Measurements from ENCODE around the gene KCNJ13.

The KCNJ13 gene

DNA sequence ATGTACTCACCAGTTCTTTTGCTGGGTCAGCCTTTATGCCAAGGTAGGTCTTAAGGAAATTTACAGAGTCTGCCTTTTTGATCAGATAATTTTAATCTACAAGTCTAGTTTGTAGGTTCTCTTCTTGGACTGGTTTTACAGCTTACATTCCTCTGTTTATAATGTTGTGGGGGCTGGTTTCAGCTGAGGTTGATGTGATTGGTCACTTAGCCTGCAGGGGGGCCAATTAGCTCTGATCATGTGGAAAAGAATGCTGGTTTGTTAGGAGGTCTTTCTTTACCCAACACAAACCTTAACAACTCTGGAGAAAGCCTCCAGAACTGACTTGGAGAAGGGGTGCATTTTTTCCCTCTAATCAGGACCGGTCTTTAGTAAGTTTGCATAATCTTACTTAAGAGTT is at the start of gene KCNJ13:
Gene KCNJ13 (minus strand): TSS at position 131 of the 400 bp plus-strand sequence. CDS start 5,203 bp downstream, outside the sequence.
- peak; percentile 16 to 54 for DNase-seq (ENCODE audit: low read depth in 1 of 2, low spot score in 1 of 2)
- in situ Hi-C loops (cut with HindIII; ENCODE audit: low pct_unique_long_range_greater_than_20kb, low sequenced_read_pairs) = no loop called here
- TF ChIP-seq JUND (IDR thresholded peaks at IDR 0.05; ENCODE audit: low read depth) = peak; percentile 64; the same call in 1 of the 2 replicates

DNA sequence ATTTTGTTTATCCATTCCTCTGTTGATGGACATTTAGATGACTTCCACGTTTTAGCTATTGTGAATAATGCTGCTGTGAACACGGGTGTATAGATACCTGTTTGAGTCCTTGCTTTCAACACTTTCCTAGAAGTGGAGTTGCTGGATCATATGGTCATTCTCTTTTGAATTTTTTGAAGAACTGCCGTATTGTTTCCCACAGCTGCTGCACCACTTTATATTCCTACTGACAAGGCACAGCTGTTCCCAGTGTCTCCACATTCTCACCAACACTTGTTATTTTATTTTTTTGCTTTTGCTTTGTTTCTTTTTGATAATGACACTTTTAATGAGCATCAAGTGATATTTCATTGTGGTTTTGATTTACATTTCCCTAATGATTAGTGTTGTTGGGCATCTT is 41.4 kb upstream of the KCNJ13 start:
- in situ Hi-C loops (cut with HindIII; ENCODE audit: low pct_unique_long_range_greater_than_20kb, low sequenced_read_pairs) = no loop called here
- DNase-seq (ENCODE audit: low read depth in 1 of 2, low spot score in 1 of 2) = no peak
- no peak for TF ChIP-seq JUND (IDR thresholded peaks at IDR 0.05; ENCODE audit: low read depth)

- in situ Hi-C loops (cut with HindIII; ENCODE audit: low pct_unique_long_range_greater_than_20kb, low sequenced_read_pairs) = no loop called here
- no peak for DNase-seq (ENCODE audit: low read depth in 1 of 2, low spot score in 1 of 2)
- no peak for TF ChIP-seq JUND (IDR thresholded peaks at IDR 0.05; ENCODE audit: low read depth)
Observed at GRCh38 chr2:232816657-232817056, 40.3 kb upstream of the KCNJ13 start.

DNA sequence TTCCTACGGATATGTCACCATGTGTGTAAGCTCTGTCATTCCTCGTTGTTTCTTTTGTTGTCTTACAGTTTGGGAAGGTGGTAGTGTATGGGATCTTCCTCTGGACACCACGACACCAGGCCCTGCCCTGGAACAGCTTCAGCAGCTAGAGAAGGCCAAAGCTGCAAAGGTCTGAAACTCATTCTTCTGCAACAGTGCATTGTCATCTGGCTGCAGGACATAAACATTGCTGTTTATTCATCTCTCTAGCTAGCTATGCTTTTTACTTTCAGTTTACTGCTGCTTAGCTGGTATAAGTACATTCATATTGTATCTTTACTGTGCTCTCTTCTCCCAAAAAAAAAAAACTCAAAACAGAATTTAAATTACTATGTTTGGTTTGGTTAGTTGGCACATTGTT is 39.2 kb upstream of the KCNJ13 start:
- no peak for TF ChIP-seq JUND (IDR thresholded peaks at IDR 0.05; ENCODE audit: low read depth)
- in situ Hi-C loops (cut with HindIII; ENCODE audit: low pct_unique_long_range_greater_than_20kb, low sequenced_read_pairs) = no loop called here
- DNase-seq (ENCODE audit: low read depth in 1 of 2, low spot score in 1 of 2) = no peak

DNA sequence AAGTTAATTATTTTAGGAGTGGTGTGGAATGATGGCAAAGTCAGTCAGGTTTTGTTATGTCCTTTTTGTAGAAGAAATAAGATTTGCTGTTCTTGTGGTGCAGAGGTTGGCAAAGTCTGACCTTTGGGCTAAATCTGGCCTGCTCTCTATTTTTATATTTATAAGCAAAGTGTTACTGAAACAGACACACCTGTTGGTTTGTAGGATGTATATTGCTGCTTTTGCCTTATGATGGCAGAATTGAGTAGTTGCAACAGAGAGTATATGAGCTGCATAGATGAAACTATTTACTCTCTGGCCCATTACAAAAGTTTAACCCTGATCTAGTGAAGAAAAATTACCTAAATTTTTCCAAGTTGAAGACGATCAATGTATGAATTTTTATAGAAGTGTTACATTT is 34.1 kb upstream of the KCNJ13 start:
- no peak for DNase-seq (ENCODE audit: low read depth in 1 of 2, low spot score in 1 of 2)
- in situ Hi-C loops (cut with HindIII; ENCODE audit: low pct_unique_long_range_greater_than_20kb, low sequenced_read_pairs) = no loop called here
- TF ChIP-seq JUND (IDR thresholded peaks at IDR 0.05; ENCODE audit: low read depth) = no peak

DNA sequence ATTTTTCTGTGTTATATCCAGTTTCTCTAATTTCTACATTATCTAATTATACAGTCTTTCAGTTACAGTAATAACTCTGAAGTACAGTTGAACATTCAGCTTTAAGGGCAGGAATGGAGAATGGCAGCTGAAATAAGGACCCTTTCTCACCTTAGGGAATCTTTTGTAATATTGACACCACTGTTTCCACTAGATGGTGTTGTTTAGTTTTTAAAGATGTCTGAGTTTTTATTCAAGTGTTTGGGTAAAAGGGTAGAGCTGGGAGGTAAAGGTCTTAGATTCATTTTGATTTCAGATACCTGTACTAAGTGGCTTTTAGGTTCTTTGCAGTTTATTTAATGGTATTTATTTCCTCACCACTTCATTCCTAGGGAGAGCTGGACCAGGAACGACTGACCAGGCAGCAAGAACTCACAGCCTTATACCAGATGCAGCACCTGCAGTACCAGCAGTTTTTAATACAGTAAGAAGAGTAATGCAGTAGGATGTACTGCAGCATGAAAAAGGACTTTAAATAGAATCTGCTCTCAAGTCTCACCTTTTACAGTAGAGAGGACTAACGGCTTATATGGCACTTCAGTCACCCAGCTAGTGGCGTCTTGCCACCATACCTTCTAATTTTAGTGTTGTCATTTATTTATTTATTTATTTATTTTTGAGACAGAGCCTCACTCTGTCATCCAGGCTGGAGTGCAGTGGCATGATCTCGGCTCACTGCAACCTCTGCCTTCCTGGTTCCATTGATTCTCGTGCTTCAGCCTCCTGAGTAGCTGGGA is 33.2 kb upstream of the KCNJ13 start:
- DNase-seq (ENCODE audit: low read depth in 1 of 2, low spot score in 1 of 2) = peak in 1 of 2 experiments; percentile 5
- in situ Hi-C loops (cut with HindIII; ENCODE audit: low pct_unique_long_range_greater_than_20kb, low sequenced_read_pairs) = no loop called here
- no peak for TF ChIP-seq JUND (IDR thresholded peaks at IDR 0.05; ENCODE audit: low read depth)

DNA sequence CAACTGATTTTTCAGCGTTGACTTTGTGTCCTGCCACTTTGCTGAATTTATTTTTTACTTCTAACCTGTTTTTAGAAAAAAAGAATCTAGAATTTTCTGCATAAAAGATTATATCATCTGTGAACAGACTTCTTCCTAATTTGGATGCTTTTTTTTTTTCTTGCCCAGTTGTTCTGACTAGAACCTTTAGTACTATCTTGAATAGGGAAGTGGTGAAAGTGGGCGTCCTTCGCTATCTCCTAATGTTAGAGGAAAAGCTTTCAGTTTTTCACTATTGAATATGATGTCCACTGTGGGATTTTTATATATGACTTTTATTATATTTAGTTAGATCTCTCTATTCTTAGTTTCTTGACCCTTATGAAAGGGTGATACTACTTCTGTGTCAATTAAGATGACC is 25.7 kb upstream of the KCNJ13 start:
- no peak for DNase-seq (ENCODE audit: low read depth in 1 of 2, low spot score in 1 of 2)
- in situ Hi-C loops (cut with HindIII; ENCODE audit: low pct_unique_long_range_greater_than_20kb, low sequenced_read_pairs) = no loop called here
- TF ChIP-seq JUND (IDR thresholded peaks at IDR 0.05; ENCODE audit: low read depth) = no peak

- TF ChIP-seq JUND (IDR thresholded peaks at IDR 0.05; ENCODE audit: low read depth) = no peak
- DNase-seq (ENCODE audit: low read depth in 1 of 2, low spot score in 1 of 2) = no peak
- in situ Hi-C loops (cut with HindIII; ENCODE audit: low pct_unique_long_range_greater_than_20kb, low sequenced_read_pairs) = no loop called here
Observed at GRCh38 chr2:232800166-232800565, 23.8 kb upstream of the KCNJ13 start.

DNA sequence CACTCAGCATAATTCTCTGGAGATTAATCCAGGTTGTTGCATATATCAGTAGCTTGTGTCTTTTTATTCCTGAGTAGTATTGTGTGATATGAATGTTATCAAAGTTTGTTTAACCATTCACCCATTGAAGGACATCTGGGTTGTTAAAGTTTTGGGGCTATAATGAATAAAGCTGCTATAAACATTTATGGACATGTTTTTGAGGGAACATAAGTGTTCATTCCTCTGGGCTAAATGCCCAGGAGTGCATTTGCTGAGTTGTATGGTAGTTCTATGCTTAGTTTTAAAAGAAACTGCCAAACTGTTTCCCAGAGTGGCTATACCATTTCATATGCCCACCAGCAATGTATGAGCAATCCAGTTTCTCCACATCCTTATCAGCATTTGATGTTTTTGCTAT is 21.8 kb upstream of the KCNJ13 start:
- no peak for DNase-seq (ENCODE audit: low read depth in 1 of 2, low spot score in 1 of 2)
- in situ Hi-C loops (cut with HindIII; ENCODE audit: low pct_unique_long_range_greater_than_20kb, low sequenced_read_pairs) = no loop called here
- no peak for TF ChIP-seq JUND (IDR thresholded peaks at IDR 0.05; ENCODE audit: low read depth)

DNA sequence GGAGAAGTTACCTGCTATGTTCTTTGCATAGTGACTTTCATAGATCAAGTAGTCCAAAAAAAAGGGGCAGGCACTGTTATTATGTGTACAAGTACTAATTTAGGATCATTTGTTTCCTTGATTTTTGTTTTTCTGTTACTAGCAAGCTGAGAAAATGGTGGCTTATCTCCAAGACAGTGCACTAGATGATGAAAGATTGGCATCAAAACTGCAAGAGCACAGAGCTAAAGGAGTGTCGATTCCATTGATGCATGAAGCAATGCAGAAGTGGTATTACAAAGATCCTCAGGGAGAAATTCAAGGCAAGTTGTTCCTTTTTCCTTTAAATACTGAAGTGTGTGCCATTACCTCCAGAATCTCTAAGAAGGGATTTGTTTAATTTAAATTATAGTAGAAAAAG is 19.6 kb upstream of the KCNJ13 start:
- DNase-seq (ENCODE audit: low read depth in 1 of 2, low spot score in 1 of 2) = no peak
- in situ Hi-C loops (cut with HindIII; ENCODE audit: low pct_unique_long_range_greater_than_20kb, low sequenced_read_pairs) = no loop called here
- no peak for TF ChIP-seq JUND (IDR thresholded peaks at IDR 0.05; ENCODE audit: low read depth)

GRCh38 chr2:232794981-232795380 is 18.6 kb upstream of the KCNJ13 start:
- in situ Hi-C loops (cut with HindIII; ENCODE audit: low pct_unique_long_range_greater_than_20kb, low sequenced_read_pairs) = no loop called here
- peak in 1 of 2 experiments; percentile 6 for DNase-seq (ENCODE audit: low read depth in 1 of 2, low spot score in 1 of 2)

GRCh38 chr2:232793271-232793670 is 16.9 kb upstream of the KCNJ13 start:
- TF ChIP-seq JUND (IDR thresholded peaks at IDR 0.05; ENCODE audit: low read depth) = no peak
- in situ Hi-C loops (cut with HindIII; ENCODE audit: low pct_unique_long_range_greater_than_20kb, low sequenced_read_pairs) = no loop called here
- no peak for DNase-seq (ENCODE audit: low read depth in 1 of 2, low spot score in 1 of 2)

More at GRCh38 chr2:232794981-232795380, 18.6 kb upstream of the KCNJ13 start:
- no peak for TF ChIP-seq JUND (IDR thresholded peaks at IDR 0.05; ENCODE audit: low read depth)

DNA sequence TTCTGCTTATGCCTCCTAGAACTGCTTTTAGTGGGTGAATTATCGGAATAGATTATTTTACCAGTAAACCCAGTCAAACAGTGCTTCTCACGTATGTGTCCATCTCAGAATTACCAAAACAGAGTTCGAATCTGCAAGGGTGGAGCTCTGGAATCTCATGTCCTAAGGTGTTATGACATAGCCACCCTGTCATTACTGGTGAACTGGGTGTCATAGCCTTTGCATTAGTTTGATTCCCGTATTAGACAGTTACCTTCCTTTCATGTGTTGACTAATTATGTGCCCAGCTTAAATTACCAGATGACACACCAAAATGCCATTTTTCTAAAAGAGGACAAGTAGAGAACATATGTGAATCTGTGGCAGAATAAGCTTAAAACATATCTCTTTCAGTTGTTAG is 15.2 kb upstream of the KCNJ13 start:
- no peak for DNase-seq (ENCODE audit: low read depth in 1 of 2, low spot score in 1 of 2)
- in situ Hi-C loops (cut with HindIII; ENCODE audit: low pct_unique_long_range_greater_than_20kb, low sequenced_read_pairs) = no loop called here
- no peak for TF ChIP-seq JUND (IDR thresholded peaks at IDR 0.05; ENCODE audit: low read depth)

DNA sequence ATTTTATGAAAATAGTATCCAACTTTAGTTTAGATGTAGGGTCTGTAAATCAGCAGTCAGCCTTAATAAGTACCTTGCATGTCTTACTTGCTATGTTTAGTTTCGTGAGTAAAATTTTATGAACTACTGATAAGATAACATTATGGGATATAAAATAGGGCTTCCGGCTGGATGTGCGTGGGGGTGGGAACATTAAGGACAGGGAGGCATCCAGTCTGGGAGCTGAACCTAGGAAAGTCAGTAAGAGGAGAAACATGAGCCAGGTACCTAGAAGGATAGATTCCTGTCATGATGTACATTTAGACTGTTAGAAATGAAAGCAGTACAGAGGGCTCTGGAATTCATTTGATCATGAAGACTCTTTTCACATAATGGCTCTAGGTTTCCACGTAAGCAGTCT is 12.7 kb upstream of the KCNJ13 start:
- in situ Hi-C loops (cut with HindIII; ENCODE audit: low pct_unique_long_range_greater_than_20kb, low sequenced_read_pairs) = no loop called here
- no peak for DNase-seq (ENCODE audit: low read depth in 1 of 2, low spot score in 1 of 2)
- no peak for TF ChIP-seq JUND (IDR thresholded peaks at IDR 0.05; ENCODE audit: low read depth)

Data from T47D (cell line).